ENCODE data around the gene TCEAL6. TPM values are rescaled to one million over a fixed set of nuclear protein-coding genes. Genes with fewer than 3 reads are reported as not detected.

TCEAL6 gene
- total RNA-seq, 4 donors from 2014 or later, result not detected

Other genes starting within 250 kb of the TCEAL6 start
- 1 to 10 TPM; 1.9 to 8.9 (median 3.0) TPM for gene ZMAT1, start 210.5 kb downstream of the TCEAL6 start, total RNA-seq
- 1 to 10 TPM in 1 of 4 donors, under 1 TPM in 1, not detected in 2; 0.49 to 1.5 TPM for gene TCEAL2, start 16.8 kb downstream of the TCEAL6 start, total RNA-seq
- 1 to 10 TPM; 1.6 to 7.1 (median 2.0) TPM for gene BEX5, start 13.5 kb upstream of the TCEAL6 start, total RNA-seq
- not detected for gene TCP11X1, start 72.8 kb upstream of the TCEAL6 start, total RNA-seq
- gene NXF2, start 104.7 kb upstream of the TCEAL6 start, total RNA-seq, result not detected